Liver (tissue), 9 donors: ENCODE data around the gene SPECC1. TPM values are rescaled to one million over a fixed set of nuclear protein-coding genes. Genes with fewer than 3 reads are reported as not detected.

ENCODE experiments used
- DNase-seq: peaks from one replicate; pipeline ENCODE4 v3.0.0-alpha.2; 2017; ENCODE audit warnings: low spot score
- H3K27ac ChIP-seq, 2 donors: one replicate each; pipeline ENCODE4 v1.7.0; 2013; ENCODE audit warnings: inconsistent platforms in 2 of 2, low read length in 2 of 2, control low read depth in 1 of 2, low read depth in 1 of 2, mild to moderate bottlenecking in 1 of 2
- H3K27me3 ChIP-seq, 4 donors: one replicate each; pipeline versions ENCODE4 v1.6.1 to v1.7.0; 2013; ENCODE audit warnings: low read length in 3 of 4, inconsistent platforms in 1 of 4, mild to moderate bottlenecking in 1 of 4, moderate library complexity in 1 of 4; ENCODE audit not compliant: control insufficient read depth in 4 of 4, insufficient read depth in 4 of 4
- H3K36me3 ChIP-seq, 4 donors: one replicate each; pipeline versions ENCODE4 v1.6.1 to v1.7.0; 2013; ENCODE audit warnings: low read length in 3 of 4, mild to moderate bottlenecking in 3 of 4, low read depth in 1 of 4, moderate library complexity in 1 of 4; ENCODE audit not compliant: control insufficient read depth in 4 of 4, insufficient read depth in 3 of 4
- H3K4me1 ChIP-seq, 4 donors: one replicate each; pipeline versions ENCODE4 v1.6.1 to v1.7.0; 2013; ENCODE audit warnings: low read length in 3 of 4, mild to moderate bottlenecking in 3 of 4, moderate library complexity in 1 of 4; ENCODE audit not compliant: control insufficient read depth in 4 of 4, insufficient read depth in 4 of 4
- H3K4me3 ChIP-seq, 3 donors: one replicate each; pipeline versions ENCODE4 v1.6.1 to v1.7.0; 2013; ENCODE audit warnings: low read length in 3 of 3, control low read depth in 1 of 3, low read depth in 1 of 3, mild to moderate bottlenecking in 1 of 3
- H3K9ac ChIP-seq, 2 donors: one replicate each; pipeline ENCODE4 v1.7.0; 2013; ENCODE audit warnings: low read length in 2 of 2, mild to moderate bottlenecking in 2 of 2, moderate library complexity in 2 of 2, control low read depth in 1 of 2, low read depth in 1 of 2
- H3K9me3 ChIP-seq, 4 donors: one replicate each; pipeline versions ENCODE4 v1.6.1 to v1.7.0; 2013; ENCODE audit warnings: low read length in 3 of 4; ENCODE audit not compliant: control insufficient read depth in 4 of 4
- ATF3 ChIP-seq: IDR thresholded peaks from 2 replicates; pipeline ENCODE4 v1.6.1; 2016; ENCODE audit warnings: antibody characterized with exemption
- CTCF ChIP-seq: fragments of 150-350 bp; IDR thresholded peaks from 2 replicates; pipeline ENCODE4 v1.5.1; 2017; ENCODE audit warnings: improper control_type of control experiment, low read depth, low read length; ENCODE audit not compliant: missing input control
- EGR1 ChIP-seq, 2 donors: IDR thresholded peaks; 2 replicates each; pipeline ENCODE4 v1.6.1; 2016 to 2018; ENCODE audit warnings: antibody characterized with exemption in 2 of 2, low read depth in 2 of 2
- FOXA1 ChIP-seq: IDR thresholded peaks from 2 replicates; pipeline ENCODE4 v1.6.1; 2016; ENCODE audit warnings: antibody characterized with exemption
- FOXA2 ChIP-seq: IDR thresholded peaks from 2 replicates; pipeline ENCODE4 v1.6.1; 2016; ENCODE audit warnings: antibody characterized with exemption
- GABPA ChIP-seq, 2 donors: IDR thresholded peaks in 1 of 2; conservative IDR thresholded peaks in 1 of 2; 2 replicates each; pipeline ENCODE4 v1.6.1; 2016; ENCODE audit warnings: antibody characterized with exemption in 2 of 2, mild to moderate bottlenecking in 1 of 2, moderate library complexity in 1 of 2
- HNF4A ChIP-seq, 2 donors: conservative IDR thresholded peaks; 2 replicates each; pipeline ENCODE4 v1.6.1; 2016; ENCODE audit warnings: antibody characterized with exemption in 2 of 2, mild to moderate bottlenecking in 2 of 2
- HNF4G ChIP-seq: IDR thresholded peaks from 2 replicates; pipeline ENCODE4 v1.6.1; 2016; ENCODE audit warnings: antibody characterized with exemption
- JUND ChIP-seq, 2 donors: IDR thresholded peaks; 2 replicates each; pipeline ENCODE4 v1.6.1; 2016; ENCODE audit warnings: antibody characterized with exemption in 2 of 2
- MAX ChIP-seq: IDR thresholded peaks from 2 replicates; pipeline ENCODE4 v1.6.1; 2016; ENCODE audit warnings: antibody characterized with exemption
- NR2F2 ChIP-seq: IDR thresholded peaks from 2 replicates; pipeline ENCODE4 v1.6.1; 2016; ENCODE audit warnings: antibody characterized with exemption
- RAD21 ChIP-seq, 2 donors: IDR thresholded peaks; 2 replicates each; pipeline ENCODE4 v1.6.1; 2016; ENCODE audit warnings: antibody characterized with exemption in 2 of 2, mild to moderate bottlenecking in 2 of 2
- REST ChIP-seq: IDR thresholded peaks from 2 replicates; pipeline ENCODE4 v1.6.1; 2016; ENCODE audit warnings: antibody characterized with exemption, mild to moderate bottlenecking
- RXRA ChIP-seq, 2 donors: IDR thresholded peaks; 2 replicates each; pipeline ENCODE4 v1.6.1; 2017 to 2018; ENCODE audit warnings: antibody characterized with exemption in 2 of 2, mild to moderate bottlenecking in 1 of 2
- SP1 ChIP-seq: IDR thresholded peaks from 2 replicates; pipeline ENCODE4 v1.6.1; 2018; ENCODE audit warnings: antibody characterized with exemption, mild to moderate bottlenecking
- TAF1 ChIP-seq: conservative IDR thresholded peaks from 2 replicates; pipeline ENCODE4 v1.6.1; 2016; ENCODE audit warnings: antibody characterized with exemption, mild to moderate bottlenecking
- YY1 ChIP-seq: IDR thresholded peaks from 2 replicates; pipeline ENCODE4 v1.6.1; 2016; ENCODE audit warnings: antibody characterized with exemption, mild to moderate bottlenecking
- ZBTB33 ChIP-seq: IDR thresholded peaks from 2 replicates; pipeline ENCODE4 v1.6.1; 2016; ENCODE audit warnings: antibody characterized with exemption
- WGBS: extraction: QIAGEN DNeasy Blood & Tissue Kit; methylation state at CpG from one replicate; pipeline ENCODE4 v1.1.7; 2013; 5-methylcytosine and 5-hydroxymethylcytosine counted together
- polyA plus RNA-seq, 2 donors: library from polyadenylated mRNA; stranded (reverse) in 1 of 2; unstranded in 1 of 2; fragments of 200-250 nt in 1 of 2; fragments of >200 nt in 1 of 2; fragmentation: Nextera tagmentation in 1 of 2; extraction: Ambion mirVana in 1 of 2; gene quantifications; one replicate each; pipeline versions ENCODE4 v1.2.1 to v1.2.3, GENCODE V29; 2013 to 2015
- total RNA-seq, 2 donors: library from RNA; depleted of rRNA; stranded (reverse); fragments of >200 nt; gene quantifications; one replicate each; pipeline ENCODE4 v1.2.3, GENCODE V29; 2014
- donor health status: healthy.
- donor health status: healthy.
- donor health status: healthy.
- donor health status: healthy.
- donor health status: healthy.

The SPECC1 gene
- total and polyA plus RNA-seq, 4 donors, result 0.36 to 70.3 (median 1.8) TPM

- 37% methylated on average over 1 of the region's 1 CpG for WGBS
- Histone ChIP-seq H3K4me3 (no peak overlapping the region), H3K27me3 (peaks cover 0 to 4% (median 0%) of the 10 kb centered on the region in 4 donors), H3K27ac (no peak overlapping the region), H3K36me3 (no peaks in the 10 kb centered on the region), H3K9ac (no peak overlapping the region), H3K9me3 (no peaks in the 10 kb centered on the region), H3K4me1 (no peaks in the 10 kb centered on the region)
- TF ChIP-seq CTCF (no peak), HNF4G (no peak), TAF1 (no peak), YY1 (no peak), ZBTB33 (no peak), MAX (no peak), FOXA1 (no peak), EGR1 (IDR thresholded peaks at IDR 0.05; ENCODE audit: low read depth in 2 of 2) (no peak), RAD21 (IDR thresholded peaks at IDR 0.05) (no peak), FOXA2 (no peak), GABPA (IDR thresholded peaks at IDR 0.05 in 1 of 2, conservative IDR thresholded peaks at IDR 0.05 in 1 of 2) (no peak), SP1 (no peak), JUND (IDR thresholded peaks at IDR 0.05) (no peak), ATF3 (no peak), NR2F2 (no peak), RXRA (IDR thresholded peaks at IDR 0.05) (no peak), REST (no peak), HNF4A (conservative IDR thresholded peaks at IDR 0.05) (no peak)
- DNase-seq, result no peak
These were observed 36.3 kb downstream of the SPECC1 start for GRCh38 chr17:20045476-20045875.
